Gastroesophageal sphincter (tissue), 4 donors: Measurements from ENCODE around the gene TMEM235. TPM values are rescaled to one million over a fixed set of nuclear protein-coding genes. Genes with fewer than 3 reads are reported as not detected.

Experiments used
- ATAC-seq: fragments of 150-250 bp; one replicate; pipeline ENCODE4 v1.9.1; 2016; ENCODE audit warnings: mild to moderate bottlenecking, moderate library complexity
- H3K27ac ChIP-seq, 4 donors: fragments of 200-600 bp; sonication (generic) in 3 of 4; 1 replicate in 3 of 4; 2 replicates in 1 of 4; pipeline ENCODE4 v1.5.1; 2016 to 2019
- H3K27me3 ChIP-seq: fragments of 200-600 bp; sonication (generic); one replicate; pipeline ENCODE4 v1.5.1; 2019
- H3K36me3 ChIP-seq, 2 donors: fragments of 200-600 bp; sonication (generic); one replicate each; pipeline ENCODE4 v1.5.1; 2019; ENCODE audit warnings: control low read depth in 1 of 2
- H3K4me1 ChIP-seq, 3 donors: fragments of 200-600 bp; sonication (generic); 1 replicate in 2 of 3; 2 replicates in 1 of 3; pipeline ENCODE4 v1.5.1; 2016 to 2019; ENCODE audit warnings: control low read depth in 2 of 3
- H3K4me3 ChIP-seq, 2 donors: fragments of 200-600 bp; sonication (generic); one replicate each; pipeline ENCODE4 v1.5.1; 2019; ENCODE audit warnings: mild to moderate bottlenecking in 1 of 2, moderate library complexity in 1 of 2
- H3K9me3 ChIP-seq, 3 donors: fragments of 200-600 bp; sonication (generic); one replicate each; pipeline ENCODE4 v1.5.1; 2017 to 2019; ENCODE audit warnings: control low read depth in 2 of 3
- EP300 ChIP-seq: sonication (generic); formaldehyde crosslinking; IDR thresholded peaks from one replicate; pipeline ENCODE4 v1.6.1; 2017; ENCODE audit warnings: antibody characterized with exemption, mild to moderate bottlenecking
- POLR2A ChIP-seq, 2 donors: fragments of 450-650 bp; IDR thresholded peaks; one replicate each; pipeline ENCODE4 v1.6.1; 2017; ENCODE audit warnings: antibody characterized with exemption in 2 of 2, mild to moderate bottlenecking in 2 of 2, moderate library complexity in 1 of 2
- POLR2AphosphoS5 ChIP-seq: sonication (generic); formaldehyde crosslinking; IDR thresholded peaks from one replicate; pipeline ENCODE4 v1.6.1; 2017; ENCODE audit warnings: antibody characterized with exemption
- WGBS, 2 donors: methylation state at CpG; one replicate each; pipeline ENCODE4 v1.1.5; 2018; ENCODE audit warnings: low coverage in 1 of 2; 5-methylcytosine and 5-hydroxymethylcytosine counted together
- total RNA-seq, 4 donors: library from RNA; depleted of rRNA; stranded (reverse); fragments of >200 nt; gene quantifications; one replicate each; pipeline ENCODE4 v1.1.0, GENCODE V29; 2016
- TF ChIP-seq, protein P1 (sequence below), 4 experiments: fragments of 200-600 bp in 2 of 4; fragments of 450-650 bp in 2 of 4; sonication (generic) in 1 of 4; IDR thresholded peaks; one replicate each; pipeline ENCODE4 v1.5.1; 2017 to 2019; ENCODE audit warnings: antibody characterized with exemption in 4 of 4, mild to moderate bottlenecking in 2 of 4, moderate library complexity in 2 of 4

TMEM235 gene
- total RNA-seq, 4 donors from 2014 or later = not detected

- Histone ChIP-seq H3K27me3 (peaks cover 36% of the 10 kb centered on the region), H3K4me3 (no peak overlapping the region), H3K4me1 (peaks cover 0 to 8% (median 0%) of the 10 kb centered on the region in 3 donors), H3K27ac (no peak overlapping the region), H3K36me3 (no peaks in the 10 kb centered on the region), H3K9me3 (no peaks in the 10 kb centered on the region)
- no peak for TF ChIP-seq POLR2A (IDR thresholded peaks at IDR 0.05)
- no peak for TF ChIP-seq EP300
- 50% methylated on average over 2 of the region's 26 CpGs; no CpG with 5 or more reads in 1 of the 2 donors for WGBS, 2 donors
- ATAC-seq = no peak
Observed at GRCh38 chr17:78267253-78268073, 36.0 kb downstream of the TMEM235 start.

DNA sequence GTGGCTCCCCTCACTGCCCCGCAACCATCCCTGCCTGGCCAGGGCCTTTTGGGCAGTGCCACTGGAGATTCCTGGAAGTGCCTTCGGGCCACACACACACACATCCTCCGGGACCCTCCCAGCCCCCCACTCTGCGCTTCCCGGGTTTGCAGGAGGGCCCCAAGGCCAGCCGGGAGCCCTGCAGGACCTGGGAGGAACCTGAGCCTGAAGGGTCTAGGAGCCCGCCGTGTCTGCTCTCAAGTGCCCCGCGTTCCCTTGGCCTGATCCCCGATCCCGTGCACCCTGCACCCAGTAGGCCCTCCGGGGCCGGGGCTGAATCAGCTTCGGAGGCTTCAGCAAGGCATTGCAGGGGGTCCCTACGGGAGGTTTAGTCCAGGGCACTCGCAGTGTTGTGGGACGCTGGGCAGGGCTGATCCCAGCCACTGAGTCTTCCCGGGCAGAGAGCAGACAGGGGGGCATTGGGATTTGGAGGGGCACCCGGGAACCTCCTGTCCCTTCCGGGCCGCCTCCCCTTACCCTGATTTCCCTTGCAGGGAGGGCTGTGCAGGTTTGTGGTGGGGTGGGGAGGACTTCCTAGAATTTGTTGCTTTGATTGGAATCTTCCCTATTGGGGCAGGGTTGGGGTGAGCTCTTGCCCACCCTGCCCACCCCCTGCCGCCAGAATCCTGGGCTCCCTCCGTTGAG, 36.9 kb downstream of the TMEM235 start:
- Histone ChIP-seq H3K4me3 (no peak overlapping the region), H3K9me3 (no peaks in the 10 kb centered on the region), H3K27ac (no peak overlapping the region), H3K4me1 (peaks cover 0 to 7% (median 0%) of the 10 kb centered on the region in 3 donors), H3K27me3 (peaks cover 45% of the 10 kb centered on the region), H3K36me3 (no peaks in the 10 kb centered on the region)
- TF ChIP-seq, protein P1, sequence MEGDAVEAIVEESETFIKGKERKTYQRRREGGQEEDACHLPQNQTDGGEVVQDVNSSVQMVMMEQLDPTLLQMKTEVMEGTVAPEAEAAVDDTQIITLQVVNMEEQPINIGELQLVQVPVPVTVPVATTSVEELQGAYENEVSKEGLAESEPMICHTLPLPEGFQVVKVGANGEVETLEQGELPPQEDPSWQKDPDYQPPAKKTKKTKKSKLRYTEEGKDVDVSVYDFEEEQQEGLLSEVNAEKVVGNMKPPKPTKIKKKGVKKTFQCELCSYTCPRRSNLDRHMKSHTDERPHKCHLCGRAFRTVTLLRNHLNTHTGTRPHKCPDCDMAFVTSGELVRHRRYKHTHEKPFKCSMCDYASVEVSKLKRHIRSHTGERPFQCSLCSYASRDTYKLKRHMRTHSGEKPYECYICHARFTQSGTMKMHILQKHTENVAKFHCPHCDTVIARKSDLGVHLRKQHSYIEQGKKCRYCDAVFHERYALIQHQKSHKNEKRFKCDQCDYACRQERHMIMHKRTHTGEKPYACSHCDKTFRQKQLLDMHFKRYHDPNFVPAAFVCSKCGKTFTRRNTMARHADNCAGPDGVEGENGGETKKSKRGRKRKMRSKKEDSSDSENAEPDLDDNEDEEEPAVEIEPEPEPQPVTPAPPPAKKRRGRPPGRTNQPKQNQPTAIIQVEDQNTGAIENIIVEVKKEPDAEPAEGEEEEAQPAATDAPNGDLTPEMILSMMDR (IDR thresholded peaks at IDR 0.05) = no peak
- TF ChIP-seq POLR2A (IDR thresholded peaks at IDR 0.05) (no peak), POLR2AphosphoS5 (no peak), EP300 (no peak)
- WGBS, 2 donors = 71% methylated on average over 4 of the region's 24 CpGs; no CpG with 5 or more reads in 1 of the 2 donors
- no peak for ATAC-seq

GRCh38 chr17:78268951-78269905, 37.8 kb downstream of the TMEM235 start:
- Histone ChIP-seq H3K27ac (no peak overlapping the region), H3K4me3 (no peak overlapping the region), H3K9me3 (no peaks in the 10 kb centered on the region), H3K4me1 (no peaks in the 10 kb centered on the region), H3K27me3 (peaks cover 46% of the 10 kb centered on the region), H3K36me3 (no peaks in the 10 kb centered on the region)
- 33 to 74% methylated on average over 6 to 8 of the region's 34 CpGs for WGBS, 2 donors
- TF ChIP-seq EP300 (no peak), POLR2AphosphoS5 (no peak), POLR2A (IDR thresholded peaks at IDR 0.05) (no peak)
- TF ChIP-seq, protein P1 (IDR thresholded peaks at IDR 0.05) = no peak
- ATAC-seq = no peak

DNA sequence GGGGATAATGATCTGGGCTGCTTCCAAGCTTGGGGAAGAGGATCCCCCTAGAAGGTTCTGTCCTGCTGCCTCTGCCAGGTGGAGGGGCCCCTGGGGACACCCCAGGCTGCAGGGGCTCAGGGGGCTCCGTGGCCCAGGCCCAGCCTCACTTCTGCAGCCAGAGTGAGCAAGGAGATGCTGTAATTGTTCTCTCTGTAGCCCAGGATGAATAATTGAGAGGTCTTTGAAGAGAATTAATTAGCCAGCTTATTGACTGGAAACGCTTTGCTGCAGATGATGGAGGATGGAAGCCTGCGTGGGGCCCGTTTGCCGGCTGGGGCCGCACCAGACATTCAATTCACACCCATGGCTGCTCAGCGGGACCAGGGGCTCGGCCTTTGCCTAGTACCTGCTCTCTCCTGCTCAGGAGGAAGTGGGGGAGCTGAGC, 38.5 kb downstream of the TMEM235 start:
- no peak overlapping the region for H3K27ac ChIP-seq
- peaks cover 46% of the 10 kb centered on the region for H3K27me3 ChIP-seq
- no peaks in the 10 kb centered on the region for H3K4me1 ChIP-seq
- TF ChIP-seq EP300 = no peak
- WGBS, 2 donors = 97% methylated on average over 5 of the region's 8 CpGs; no CpG with 5 or more reads in 1 of the 2 donors
- no peaks in the 10 kb centered on the region for H3K9me3 ChIP-seq
- H3K4me3 ChIP-seq = no peak overlapping the region
- no peak for ATAC-seq
- H3K36me3 ChIP-seq = no peaks in the 10 kb centered on the region

DNA sequence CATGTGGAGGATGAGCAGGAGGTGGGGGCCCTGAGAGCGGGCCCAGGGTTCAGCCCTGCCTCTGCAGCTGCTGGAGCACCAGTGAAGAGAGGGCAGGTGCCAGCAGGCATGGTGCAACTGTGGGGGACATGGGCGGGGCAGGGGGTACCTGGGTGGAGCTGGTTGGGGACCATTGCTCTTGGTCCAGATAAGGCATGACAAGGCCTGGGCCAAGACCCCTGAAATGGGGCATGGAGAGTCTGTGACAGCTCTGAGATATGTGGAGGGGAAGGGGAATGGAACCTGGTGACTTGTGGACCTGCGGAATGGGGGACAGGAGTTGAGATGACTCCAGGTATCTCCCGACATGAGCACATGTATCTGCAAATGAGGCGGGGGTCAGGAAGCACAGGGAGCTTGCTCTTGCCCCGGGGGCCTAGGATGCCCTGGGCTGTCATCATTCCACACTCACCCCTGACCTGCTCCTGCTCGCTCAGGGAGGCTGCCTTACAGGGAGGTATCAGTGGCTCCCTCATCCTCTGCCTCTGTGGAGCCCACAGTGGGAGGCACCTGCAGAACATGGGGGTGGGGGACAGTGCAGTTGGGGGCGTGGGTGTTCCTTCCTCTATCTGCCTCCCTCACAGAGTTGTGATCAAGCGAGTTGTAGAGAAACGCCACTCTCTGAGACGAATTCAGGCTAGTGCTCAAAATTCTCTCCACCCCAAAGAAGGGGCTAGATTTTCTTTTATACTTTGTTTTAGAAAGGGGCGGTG, 40.2 kb downstream of the TMEM235 start:
- 80 to 81% methylated on average over 4 to 7 of the region's 12 CpGs for WGBS, 2 donors
- TF ChIP-seq EP300 (no peak), POLR2A (IDR thresholded peaks at IDR 0.05) (no peak), POLR2AphosphoS5 (no peak)
- TF ChIP-seq, protein P1 (IDR thresholded peaks at IDR 0.05) = no peak

More for the DNA sequence above, 40.2 kb downstream of the TMEM235 start:
- no peak for ATAC-seq
- H3K27ac ChIP-seq = no peak overlapping the region
- H3K4me1 ChIP-seq = no peaks in the 10 kb centered on the region
- no peaks in the 10 kb centered on the region for H3K9me3 ChIP-seq
- H3K27me3 ChIP-seq = peaks cover 46% of the 10 kb centered on the region
- H3K36me3 ChIP-seq = no peaks in the 10 kb centered on the region
- no peak overlapping the region for H3K4me3 ChIP-seq
